WTC11 (cell line): Measurements from ENCODE around the gene BEGAIN. TPM values are rescaled to one million over a fixed set of nuclear protein-coding genes. Genes with fewer than 3 reads are reported as not detected.

Experiments
- ATAC-seq: fragments of 200-7000 bp; cut with Tn5 transposase; 2 replicates; pipeline ENCODE4 v1.10.0; 2021; ENCODE audit warnings: mild to moderate bottlenecking, moderate library complexity
- CTCF ChIA-PET: fragments of 300-600 bp; sonication (Branson Sonifier 250); formaldehyde crosslinking; loops from one replicate; lab custom pipeline; 2021; ENCODE audit warnings: antibody characterized with exemption; lab: Charles Lee
- POLR2A ChIA-PET: fragments of 350-600 bp; sonication (Branson Sonifier 250); formaldehyde crosslinking; loops from one replicate; lab custom pipeline; 2021; ENCODE audit warnings: antibody characterized with exemption; lab: Charles Lee
- DNase-seq: peaks from one replicate; pipeline ENCODE4 v3.0.0; 2021; ENCODE audit warnings: low spot score
- H3K27ac Mint-ChIP-seq: 2 replicates; pipeline ENCODE4 v1.8.0; 2021; ENCODE audit warnings: mixed read lengths
- H3K27me3 Mint-ChIP-seq: 2 replicates; pipeline ENCODE4 v1.8.0; 2021; ENCODE audit warnings: low read depth, mild to moderate bottlenecking, moderate library complexity, mixed read lengths
- H3K36me3 Mint-ChIP-seq: 2 replicates; pipeline ENCODE4 v1.8.0; 2021; ENCODE audit warnings: mixed read lengths
- H3K4me1 Mint-ChIP-seq: 2 replicates; pipeline ENCODE4 v1.8.0; 2022; ENCODE audit warnings: mixed read lengths
- H3K4me3 Mint-ChIP-seq: 2 replicates; pipeline ENCODE4 v1.8.0; 2021; ENCODE audit warnings: mild to moderate bottlenecking, moderate library complexity, mixed read lengths
- H3K9me3 Mint-ChIP-seq: 2 replicates; pipeline ENCODE4 v1.8.0; 2021; ENCODE audit warnings: mixed read lengths
- ATF1 ChIP-seq: sonication (generic); formaldehyde crosslinking; IDR thresholded peaks from 2 replicates; pipeline ENCODE4 v1.8.1; 2023; ENCODE audit warnings: mild to moderate bottlenecking, moderate library complexity, missing genetic modification reagents
- FOXJ3 ChIP-seq: sonication (generic); formaldehyde crosslinking; IDR thresholded peaks from 2 replicates; pipeline ENCODE4 v1.9.0; 2021; ENCODE audit warnings: missing genetic modification reagents, mild to moderate bottlenecking, borderline replicate concordance
- FOXK1 ChIP-seq: sonication (generic); formaldehyde crosslinking; IDR thresholded peaks from 2 replicates; pipeline ENCODE4 v1.8.0; 2022; ENCODE audit warnings: mild to moderate bottlenecking, moderate library complexity, missing genetic modification reagents
- GABPB1 ChIP-seq: sonication (generic); formaldehyde crosslinking; IDR thresholded peaks from 2 replicates; pipeline ENCODE4 v1.8.1; 2023; ENCODE audit warnings: mild to moderate bottlenecking, missing genetic modification reagents
- JAZF1 ChIP-seq: fragments of 250-450 bp; sonication (Bioruptor Pico); IDR thresholded peaks from 2 replicates; pipeline ENCODE4 v1.9.0; 2021; ENCODE audit warnings: moderate library complexity, mild to moderate bottlenecking, inconsistent platforms
- NR1H2 ChIP-seq: sonication (generic); formaldehyde crosslinking; IDR thresholded peaks from 2 replicates; pipeline ENCODE4 v1.9.0; 2021; ENCODE audit warnings: mild to moderate bottlenecking, moderate library complexity, missing genetic modification reagents
- NR3C1 ChIP-seq: sonication (generic); formaldehyde crosslinking; conservative IDR thresholded peaks from 2 replicates; pipeline ENCODE4 v1.8.1; 2023; ENCODE audit warnings: low read depth, mild to moderate bottlenecking, missing genetic modification reagents
- PRRX2 ChIP-seq: fragments of 250-450 bp; sonication (Bioruptor Pico); IDR thresholded peaks from 2 replicates; pipeline ENCODE4 v1.8.0; 2021; ENCODE audit warnings: mild to moderate bottlenecking
- RORB ChIP-seq: fragments of 250-450 bp; sonication (Bioruptor Pico); IDR thresholded peaks from 2 replicates; pipeline ENCODE4 v1.9.0; 2021; ENCODE audit warnings: mild to moderate bottlenecking
- SOX15 ChIP-seq: fragments of 250-450 bp; sonication (Bioruptor Pico); IDR thresholded peaks from 2 replicates; pipeline ENCODE4 v1.9.0; 2021; ENCODE audit warnings: mild to moderate bottlenecking
- TCF7 ChIP-seq: sonication (generic); formaldehyde crosslinking; IDR thresholded peaks from 2 replicates; pipeline ENCODE4 v1.8.0; 2022; ENCODE audit warnings: mild to moderate bottlenecking, low read depth, missing genetic modification reagents, moderate library complexity
- TEAD1 ChIP-seq: sonication (generic); formaldehyde crosslinking; IDR thresholded peaks from 2 replicates; pipeline ENCODE4 v1.8.0; 2022; ENCODE audit warnings: mild to moderate bottlenecking, missing genetic modification reagents
- ZNF232 ChIP-seq: sonication (generic); formaldehyde crosslinking; IDR thresholded peaks from 2 replicates; pipeline ENCODE4 v1.8.0; 2022; ENCODE audit warnings: mild to moderate bottlenecking, missing genetic modification reagents
- ZNF263 ChIP-seq: sonication (generic); formaldehyde crosslinking; IDR thresholded peaks from 2 replicates; pipeline ENCODE4 v1.8.1; 2022; ENCODE audit warnings: low read depth, mild to moderate bottlenecking, moderate library complexity, missing genetic modification reagents
- ZNF423 ChIP-seq: fragments of 250-450 bp; sonication (Bioruptor Pico); IDR thresholded peaks from 2 replicates; pipeline ENCODE4 v2.1.2; 2022; ENCODE audit warnings: mild to moderate bottlenecking, moderate library complexity
- total RNA-seq: library from RNA; stranded (reverse); gene quantifications from 3 replicates; pipeline ENCODE4 v1.2.3, GENCODE V29; 2021
- TF ChIP-seq, protein P1 (sequence below): fragments of 250-450 bp; sonication (Bioruptor Pico); IDR thresholded peaks from 2 replicates; pipeline ENCODE4 v1.9.0; 2021; ENCODE audit warnings: mild to moderate bottlenecking
- TF ChIP-seq, protein P2 (sequence below): sonication (generic); formaldehyde crosslinking; IDR thresholded peaks from 2 replicates; pipeline ENCODE4 v1.8.1; 2022; ENCODE audit warnings: mild to moderate bottlenecking, missing genetic modification reagents, moderate library complexity, borderline replicate concordance
- TF ChIP-seq, protein P3 (sequence below): sonication (generic); formaldehyde crosslinking; IDR thresholded peaks from 2 replicates; pipeline ENCODE4 v1.8.1; 2023; ENCODE audit warnings: mild to moderate bottlenecking, moderate library complexity, missing genetic modification reagents
- TF ChIP-seq, protein P4 (sequence below): sonication (generic); formaldehyde crosslinking; IDR thresholded peaks from 2 replicates; pipeline ENCODE4 v1.8.1; 2023; ENCODE audit warnings: mild to moderate bottlenecking, missing genetic modification reagents, moderate library complexity
- TF ChIP-seq, protein P5 (sequence below): sonication (generic); formaldehyde crosslinking; IDR thresholded peaks from 2 replicates; pipeline ENCODE4 v1.8.0; 2023; ENCODE audit warnings: missing genetic modification reagents
- TF ChIP-seq, protein P6 (sequence below): sonication (generic); formaldehyde crosslinking; IDR thresholded peaks from 2 replicates; pipeline ENCODE4 v1.8.1; 2022; ENCODE audit warnings: low read depth, mild to moderate bottlenecking, moderate library complexity, missing genetic modification reagents, borderline replicate concordance

Gene BEGAIN
- total RNA-seq, 1 experiment from 2014 or later, result 1.3 TPM

DNA sequence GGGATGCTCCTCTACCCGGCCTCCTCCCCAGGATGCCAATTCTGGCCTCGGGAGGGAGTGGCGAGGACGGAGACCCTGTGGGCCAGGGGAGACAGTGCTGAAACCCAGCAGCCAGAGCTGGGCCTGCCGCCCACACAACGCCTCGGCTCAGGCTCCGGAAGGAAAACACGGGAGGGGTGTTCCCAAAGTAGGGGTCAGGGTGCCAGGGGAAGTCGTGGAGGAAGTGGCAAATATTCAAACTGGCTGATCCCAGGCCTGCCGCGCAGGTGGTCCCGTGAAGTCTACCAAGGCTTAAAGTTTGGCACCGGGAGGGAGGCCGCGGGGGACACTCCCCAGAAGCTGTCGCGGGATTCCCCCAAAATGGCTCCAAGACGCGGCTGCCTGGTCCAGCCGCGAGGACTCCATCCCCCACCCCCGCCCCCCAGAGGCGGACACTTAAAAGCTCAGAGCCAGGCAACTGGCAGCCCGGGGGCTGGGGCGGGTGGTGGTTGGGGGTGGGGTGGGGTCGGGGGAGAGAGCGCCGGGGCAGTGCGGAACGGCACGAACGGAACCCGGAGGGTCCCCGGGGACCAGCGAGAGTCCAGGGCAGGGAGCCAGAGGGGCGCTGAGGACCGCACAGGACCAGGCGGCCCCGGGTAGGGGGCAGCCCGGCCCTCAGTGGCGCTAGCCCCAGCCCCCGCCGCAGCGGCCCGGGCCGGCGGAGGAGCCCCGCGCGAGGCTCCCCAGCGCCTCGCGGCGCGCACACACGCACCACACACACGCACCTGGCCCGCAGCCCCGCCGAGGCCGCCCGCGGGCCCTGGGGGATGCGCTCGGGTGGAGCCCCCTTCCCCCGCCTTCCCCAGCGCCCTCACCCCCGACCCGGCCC is 20.0 kb downstream of the BEGAIN start:
- ATAC-seq, result peak; percentile 11
- CTCF ChIA-PET, result interaction anchor here (0.6 to 1.2 kb wide), 5 partner anchors 11 to 101 kb away, joined by 3 to 4 read pairs (median 3); no protein-coding TSS in a partner anchor
- POLR2A ChIA-PET, result no interaction called here
- Mint-ChIP-seq H3K4me1 (peaks cover 11% of the 10 kb centered on the region), H3K27ac (no peak overlapping the region), H3K27me3 (peaks cover 55% of the 10 kb centered on the region), H3K36me3 (no peaks in the 10 kb centered on the region), H3K4me3 (peak overlapping the region; percentile 60), H3K9me3 (no peaks in the 10 kb centered on the region)
- DNase-seq, result peak; percentile 39
- no peak for TF ChIP-seq NR1H2 (CRISPR knock-in tag)
- 0 out of 2 replicates have a peak, but pooled peaks have one; percentile 70 for TF ChIP-seq FOXK1 (CRISPR knock-in tag)

DNA sequence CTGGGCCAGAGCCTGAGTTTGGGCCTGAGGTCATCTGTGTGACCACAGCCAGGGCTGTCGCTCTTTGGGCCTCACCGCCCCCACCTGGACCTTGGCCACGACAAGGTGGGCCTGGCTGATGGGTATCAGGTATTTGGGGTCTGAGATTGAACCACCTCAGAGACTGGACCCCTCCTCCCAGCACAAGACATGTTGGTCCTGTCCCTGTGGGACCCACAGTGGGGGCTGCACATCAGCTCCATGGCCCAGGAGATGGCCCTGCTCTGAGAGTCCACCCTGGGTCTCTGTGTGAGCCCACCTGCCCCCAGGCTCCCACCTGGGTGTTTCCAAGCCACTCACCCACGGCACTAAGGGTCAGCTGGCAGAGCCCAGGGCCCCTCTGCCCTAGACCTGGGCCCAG is 20.6 kb downstream of the BEGAIN start:
- Mint-ChIP-seq H3K36me3 (no peaks in the 10 kb centered on the region), H3K27me3 (peaks cover 52% of the 10 kb centered on the region), H3K4me3 (peak overlapping the region; percentile 60), H3K4me1 (peaks cover 7% of the 10 kb centered on the region), H3K27ac (no peak overlapping the region), H3K9me3 (no peaks in the 10 kb centered on the region)
- ATAC-seq (no peak), DNase-seq (no peak)
- CTCF ChIA-PET, result interaction anchor here (0.7 to 1.2 kb wide), 4 partner anchors 10 to 100 kb away, joined by 3 to 4 read pairs (median 4); no protein-coding TSS in a partner anchor
- POLR2A ChIA-PET, result no interaction called here
- TF ChIP-seq, protein P1, sequence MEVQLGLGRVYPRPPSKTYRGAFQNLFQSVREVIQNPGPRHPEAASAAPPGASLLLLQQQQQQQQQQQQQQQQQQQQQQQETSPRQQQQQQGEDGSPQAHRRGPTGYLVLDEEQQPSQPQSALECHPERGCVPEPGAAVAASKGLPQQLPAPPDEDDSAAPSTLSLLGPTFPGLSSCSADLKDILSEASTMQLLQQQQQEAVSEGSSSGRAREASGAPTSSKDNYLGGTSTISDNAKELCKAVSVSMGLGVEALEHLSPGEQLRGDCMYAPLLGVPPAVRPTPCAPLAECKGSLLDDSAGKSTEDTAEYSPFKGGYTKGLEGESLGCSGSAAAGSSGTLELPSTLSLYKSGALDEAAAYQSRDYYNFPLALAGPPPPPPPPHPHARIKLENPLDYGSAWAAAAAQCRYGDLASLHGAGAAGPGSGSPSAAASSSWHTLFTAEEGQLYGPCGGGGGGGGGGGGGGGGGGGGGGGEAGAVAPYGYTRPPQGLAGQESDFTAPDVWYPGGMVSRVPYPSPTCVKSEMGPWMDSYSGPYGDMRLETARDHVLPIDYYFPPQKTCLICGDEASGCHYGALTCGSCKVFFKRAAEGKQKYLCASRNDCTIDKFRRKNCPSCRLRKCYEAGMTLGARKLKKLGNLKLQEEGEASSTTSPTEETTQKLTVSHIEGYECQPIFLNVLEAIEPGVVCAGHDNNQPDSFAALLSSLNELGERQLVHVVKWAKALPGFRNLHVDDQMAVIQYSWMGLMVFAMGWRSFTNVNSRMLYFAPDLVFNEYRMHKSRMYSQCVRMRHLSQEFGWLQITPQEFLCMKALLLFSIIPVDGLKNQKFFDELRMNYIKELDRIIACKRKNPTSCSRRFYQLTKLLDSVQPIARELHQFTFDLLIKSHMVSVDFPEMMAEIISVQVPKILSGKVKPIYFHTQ, result no peak
- TF ChIP-seq NR3C1 (CRISPR knock-in tag) (no peak), ZNF232 (no peak), SOX15 (CRISPR knock-in tag) (no peak), TEAD1 (CRISPR knock-in tag) (no peak), RORB (CRISPR knock-in tag) (no peak), ATF1 (CRISPR knock-in tag) (no peak), FOXJ3 (CRISPR knock-in tag) (no peak), ZNF263 (CRISPR knock-in tag) (no peak), PRRX2 (CRISPR knock-in tag) (no peak), JAZF1 (CRISPR knock-in tag) (no peak), TCF7 (CRISPR knock-in tag) (no peak), GABPB1 (CRISPR knock-in tag) (no peak), ZNF423 (CRISPR knock-in tag) (no peak)
- TF ChIP-seq, protein P2, sequence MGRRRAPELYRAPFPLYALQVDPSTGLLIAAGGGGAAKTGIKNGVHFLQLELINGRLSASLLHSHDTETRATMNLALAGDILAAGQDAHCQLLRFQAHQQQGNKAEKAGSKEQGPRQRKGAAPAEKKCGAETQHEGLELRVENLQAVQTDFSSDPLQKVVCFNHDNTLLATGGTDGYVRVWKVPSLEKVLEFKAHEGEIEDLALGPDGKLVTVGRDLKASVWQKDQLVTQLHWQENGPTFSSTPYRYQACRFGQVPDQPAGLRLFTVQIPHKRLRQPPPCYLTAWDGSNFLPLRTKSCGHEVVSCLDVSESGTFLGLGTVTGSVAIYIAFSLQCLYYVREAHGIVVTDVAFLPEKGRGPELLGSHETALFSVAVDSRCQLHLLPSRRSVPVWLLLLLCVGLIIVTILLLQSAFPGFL (CRISPR knock-in tag), result no peak
- TF ChIP-seq, protein P3, sequence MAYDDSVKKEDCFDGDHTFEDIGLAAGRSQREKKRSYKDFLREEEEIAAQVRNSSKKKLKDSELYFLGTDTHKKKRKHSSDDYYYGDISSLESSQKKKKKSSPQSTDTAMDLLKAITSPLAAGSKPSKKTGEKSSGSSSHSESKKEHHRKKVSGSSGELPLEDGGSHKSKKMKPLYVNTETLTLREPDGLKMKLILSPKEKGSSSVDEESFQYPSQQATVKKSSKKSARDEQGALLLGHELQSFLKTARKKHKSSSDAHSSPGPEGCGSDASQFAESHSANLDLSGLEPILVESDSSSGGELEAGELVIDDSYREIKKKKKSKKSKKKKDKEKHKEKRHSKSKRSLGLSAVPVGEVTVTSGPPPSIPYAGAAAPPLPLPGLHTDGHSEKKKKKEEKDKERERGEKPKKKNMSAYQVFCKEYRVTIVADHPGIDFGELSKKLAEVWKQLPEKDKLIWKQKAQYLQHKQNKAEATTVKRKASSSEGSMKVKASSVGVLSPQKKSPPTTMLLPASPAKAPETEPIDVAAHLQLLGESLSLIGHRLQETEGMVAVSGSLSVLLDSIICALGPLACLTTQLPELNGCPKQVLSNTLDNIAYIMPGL (CRISPR knock-in tag), result no peak
- TF ChIP-seq, protein P4, sequence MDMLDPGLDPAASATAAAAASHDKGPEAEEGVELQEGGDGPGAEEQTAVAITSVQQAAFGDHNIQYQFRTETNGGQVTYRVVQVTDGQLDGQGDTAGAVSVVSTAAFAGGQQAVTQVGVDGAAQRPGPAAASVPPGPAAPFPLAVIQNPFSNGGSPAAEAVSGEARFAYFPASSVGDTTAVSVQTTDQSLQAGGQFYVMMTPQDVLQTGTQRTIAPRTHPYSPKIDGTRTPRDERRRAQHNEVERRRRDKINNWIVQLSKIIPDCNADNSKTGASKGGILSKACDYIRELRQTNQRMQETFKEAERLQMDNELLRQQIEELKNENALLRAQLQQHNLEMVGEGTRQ (CRISPR knock-in tag), result no peak
- TF ChIP-seq, protein P5, sequence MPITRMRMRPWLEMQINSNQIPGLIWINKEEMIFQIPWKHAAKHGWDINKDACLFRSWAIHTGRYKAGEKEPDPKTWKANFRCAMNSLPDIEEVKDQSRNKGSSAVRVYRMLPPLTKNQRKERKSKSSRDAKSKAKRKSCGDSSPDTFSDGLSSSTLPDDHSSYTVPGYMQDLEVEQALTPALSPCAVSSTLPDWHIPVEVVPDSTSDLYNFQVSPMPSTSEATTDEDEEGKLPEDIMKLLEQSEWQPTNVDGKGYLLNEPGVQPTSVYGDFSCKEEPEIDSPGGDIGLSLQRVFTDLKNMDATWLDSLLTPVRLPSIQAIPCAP (CRISPR knock-in tag), result no peak
- TF ChIP-seq, protein P6, sequence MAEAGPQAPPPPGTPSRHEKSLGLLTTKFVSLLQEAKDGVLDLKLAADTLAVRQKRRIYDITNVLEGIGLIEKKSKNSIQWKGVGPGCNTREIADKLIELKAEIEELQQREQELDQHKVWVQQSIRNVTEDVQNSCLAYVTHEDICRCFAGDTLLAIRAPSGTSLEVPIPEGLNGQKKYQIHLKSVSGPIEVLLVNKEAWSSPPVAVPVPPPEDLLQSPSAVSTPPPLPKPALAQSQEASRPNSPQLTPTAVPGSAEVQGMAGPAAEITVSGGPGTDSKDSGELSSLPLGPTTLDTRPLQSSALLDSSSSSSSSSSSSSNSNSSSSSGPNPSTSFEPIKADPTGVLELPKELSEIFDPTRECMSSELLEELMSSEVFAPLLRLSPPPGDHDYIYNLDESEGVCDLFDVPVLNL (CRISPR knock-in tag), result no peak
